H1 (cell line): ENCODE results near the gene TAF4. TPM values are rescaled to one million over a fixed set of nuclear protein-coding genes. Genes with fewer than 3 reads are reported as not detected.

Experiments used
- E2F6 ChIP-seq: IDR thresholded peaks from 2 replicates; pipeline ENCODE4 v1.6.1; 2012; ENCODE audit warnings: inconsistent platforms
- KDM1A ChIP-seq: fragments of 200-600, 300-600 bp; sonication (generic); IDR thresholded peaks from 2 replicates; pipeline ENCODE4 v1.7.1; 2016; ENCODE audit warnings: mild to moderate bottlenecking, low read length, borderline replicate concordance
- polyA plus RNA-seq, 7 experiments: library from polyadenylated mRNA; depleted of rRNA in 3 of 7; stranded (reverse) in 5 of 7; unstranded in 2 of 7; fragments of >200 nt in 5 of 7; fragments of 200-250 nt in 2 of 7; gene quantifications; 1 replicate in 5 of 7; 2 replicates in 1 of 7; 4 replicates in 1 of 7; pipeline versions ENCODE4 v1.2.1 to v1.2.3, GENCODE V29; 2011 to 2013; ENCODE audit warnings: missing spikeins in 2 of 7, mixed read lengths in 2 of 7
- total RNA-seq: library from RNA; stranded (reverse); fragmentation: NEBNext Ultra II Directional; extraction: Animal tissue kit (Norgen Biotek cat#: 25700); gene quantifications from 2 replicates; pipeline ENCODE4 v1.2.1, GENCODE V29; 2021

Gene TAF4
- total and polyA plus RNA-seq, 2 of the 8 experiments (the other 6 are each of a cell fraction or from before 2014, with no cell fraction given), result 16.0 to 30.1 TPM

- peak; percentile 96 for TF ChIP-seq KDM1A
- 0 out of 2 replicates have a peak, but pooled peaks have one; percentile 33 for TF ChIP-seq E2F6
Measured at GRCh38 chr20:61965606-61966491, 99.8 kb downstream of the TAF4 start (continued).
